Subcutaneous adipose tissue (tissue), 4 donors: ENCODE data around the gene DHCR24. TPM values are rescaled to one million over a fixed set of nuclear protein-coding genes. Genes with fewer than 3 reads are reported as not detected.

Source experiments
- total RNA-seq, 4 donors: library from RNA; depleted of rRNA; stranded (reverse); fragments of >200 nt; gene quantifications; one replicate each; pipeline ENCODE4 v1.1.0, GENCODE V29; 2016
- TF ChIP-seq, protein P1 (sequence below): fragments of 450-650 bp; IDR thresholded peaks from one replicate; pipeline ENCODE4 v1.5.1; 2016; ENCODE audit warnings: low read depth, mild to moderate bottlenecking, control low read depth, antibody characterized with exemption, moderate library complexity

Gene DHCR24
- total RNA-seq, 4 donors from 2014 or later, result 66.2 to 180 (median 131) TPM

DNA sequence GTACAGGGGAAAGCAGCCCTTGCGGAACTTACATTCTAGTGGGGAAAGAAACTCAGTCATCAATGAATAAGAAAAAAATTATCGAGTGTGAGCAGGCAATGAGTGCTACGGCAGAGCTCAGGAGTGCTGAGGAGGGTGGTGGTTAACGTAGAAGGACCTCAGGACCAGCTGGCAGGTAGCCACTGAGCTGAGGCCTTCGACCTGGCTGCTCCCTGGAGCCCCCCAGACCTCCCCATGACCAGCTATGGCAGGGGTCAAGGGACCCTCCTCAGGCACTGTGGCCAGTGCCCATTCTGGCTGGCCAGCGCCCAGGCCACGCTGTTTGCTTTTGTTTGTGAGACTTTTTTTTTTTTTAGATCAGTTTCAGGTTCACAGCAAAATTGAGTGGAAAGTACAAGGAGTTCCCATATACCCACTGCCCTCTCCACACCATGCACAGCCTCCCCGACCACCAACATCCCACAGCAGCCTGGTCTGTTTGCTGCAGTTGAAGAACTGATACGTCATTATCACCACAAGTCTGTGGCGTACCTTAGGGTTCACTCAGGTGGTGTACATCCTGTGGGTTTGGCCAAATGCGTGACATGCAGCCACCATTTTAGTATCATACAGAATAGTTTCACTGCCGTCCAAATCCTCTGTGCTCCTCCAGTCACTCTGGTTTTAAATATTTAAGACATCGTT lies 74.1 kb downstream of the DHCR24 start:
- TF ChIP-seq, protein P1, sequence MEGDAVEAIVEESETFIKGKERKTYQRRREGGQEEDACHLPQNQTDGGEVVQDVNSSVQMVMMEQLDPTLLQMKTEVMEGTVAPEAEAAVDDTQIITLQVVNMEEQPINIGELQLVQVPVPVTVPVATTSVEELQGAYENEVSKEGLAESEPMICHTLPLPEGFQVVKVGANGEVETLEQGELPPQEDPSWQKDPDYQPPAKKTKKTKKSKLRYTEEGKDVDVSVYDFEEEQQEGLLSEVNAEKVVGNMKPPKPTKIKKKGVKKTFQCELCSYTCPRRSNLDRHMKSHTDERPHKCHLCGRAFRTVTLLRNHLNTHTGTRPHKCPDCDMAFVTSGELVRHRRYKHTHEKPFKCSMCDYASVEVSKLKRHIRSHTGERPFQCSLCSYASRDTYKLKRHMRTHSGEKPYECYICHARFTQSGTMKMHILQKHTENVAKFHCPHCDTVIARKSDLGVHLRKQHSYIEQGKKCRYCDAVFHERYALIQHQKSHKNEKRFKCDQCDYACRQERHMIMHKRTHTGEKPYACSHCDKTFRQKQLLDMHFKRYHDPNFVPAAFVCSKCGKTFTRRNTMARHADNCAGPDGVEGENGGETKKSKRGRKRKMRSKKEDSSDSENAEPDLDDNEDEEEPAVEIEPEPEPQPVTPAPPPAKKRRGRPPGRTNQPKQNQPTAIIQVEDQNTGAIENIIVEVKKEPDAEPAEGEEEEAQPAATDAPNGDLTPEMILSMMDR, result no peak

DNA sequence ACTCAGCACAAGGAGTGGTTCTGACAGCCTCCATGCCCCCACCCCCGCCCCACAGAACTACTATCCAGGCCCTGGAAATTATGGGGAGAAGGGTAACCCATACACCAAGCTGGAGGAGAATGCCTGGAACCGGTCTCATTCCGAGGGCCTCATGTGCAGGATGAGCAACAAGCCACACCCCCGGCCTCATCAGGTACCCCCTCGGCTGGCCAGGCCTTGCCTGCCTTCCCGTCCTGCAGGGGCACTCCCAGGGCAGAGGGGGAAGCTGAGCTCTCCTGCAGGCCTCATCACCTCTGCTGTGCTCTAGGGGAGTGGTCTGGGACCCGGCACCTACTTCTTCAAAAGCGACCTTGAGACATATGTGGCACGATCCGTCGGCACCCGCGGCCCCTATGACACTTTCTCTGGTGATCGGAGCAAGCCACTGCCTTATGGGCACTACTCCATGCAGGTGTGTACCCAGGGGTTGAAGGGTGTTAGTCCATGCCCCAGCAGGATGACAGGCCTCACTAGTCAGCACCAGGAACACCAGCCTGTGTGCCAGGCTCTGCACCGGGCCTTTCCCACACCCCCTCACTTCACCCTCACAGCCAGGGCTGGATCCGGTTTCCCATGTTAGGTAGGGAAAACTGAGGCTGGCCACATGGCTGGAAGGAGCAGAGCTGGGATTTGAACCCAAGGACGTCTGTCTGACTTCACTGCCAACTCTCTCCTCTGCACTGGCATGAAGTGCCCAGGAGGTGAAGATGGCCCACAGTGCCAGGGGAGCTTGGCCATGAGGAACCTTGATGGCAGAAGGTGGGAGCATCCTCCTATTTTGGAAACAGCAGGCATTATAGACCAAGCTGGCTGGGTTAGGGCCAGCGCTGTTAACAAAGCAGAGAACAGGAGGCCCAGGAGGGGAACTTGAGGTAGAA lies 75.0 kb downstream of the DHCR24 start:
- TF ChIP-seq, protein P1, result no peak

DNA sequence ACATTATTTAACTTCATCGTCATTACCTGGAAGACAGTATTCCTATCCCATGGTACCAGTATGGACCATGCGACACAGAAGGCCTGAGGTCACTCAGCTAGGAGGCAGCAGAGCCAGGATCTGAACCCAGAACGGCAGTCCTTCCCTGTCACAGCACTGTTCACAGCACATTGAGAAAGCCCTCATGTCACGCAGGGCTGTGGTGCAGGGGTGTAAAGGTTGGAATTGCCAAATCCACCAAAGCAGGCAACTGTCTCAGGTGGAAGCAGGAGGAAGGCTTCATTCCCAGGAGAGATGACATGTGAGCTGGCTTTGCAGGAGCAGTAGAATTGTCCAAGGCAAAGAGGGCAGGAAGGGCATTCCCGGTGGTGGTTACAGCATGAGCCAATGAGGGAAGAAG lies 75.9 kb downstream of the DHCR24 start:
- TF ChIP-seq, protein P1, result no peak

DNA sequence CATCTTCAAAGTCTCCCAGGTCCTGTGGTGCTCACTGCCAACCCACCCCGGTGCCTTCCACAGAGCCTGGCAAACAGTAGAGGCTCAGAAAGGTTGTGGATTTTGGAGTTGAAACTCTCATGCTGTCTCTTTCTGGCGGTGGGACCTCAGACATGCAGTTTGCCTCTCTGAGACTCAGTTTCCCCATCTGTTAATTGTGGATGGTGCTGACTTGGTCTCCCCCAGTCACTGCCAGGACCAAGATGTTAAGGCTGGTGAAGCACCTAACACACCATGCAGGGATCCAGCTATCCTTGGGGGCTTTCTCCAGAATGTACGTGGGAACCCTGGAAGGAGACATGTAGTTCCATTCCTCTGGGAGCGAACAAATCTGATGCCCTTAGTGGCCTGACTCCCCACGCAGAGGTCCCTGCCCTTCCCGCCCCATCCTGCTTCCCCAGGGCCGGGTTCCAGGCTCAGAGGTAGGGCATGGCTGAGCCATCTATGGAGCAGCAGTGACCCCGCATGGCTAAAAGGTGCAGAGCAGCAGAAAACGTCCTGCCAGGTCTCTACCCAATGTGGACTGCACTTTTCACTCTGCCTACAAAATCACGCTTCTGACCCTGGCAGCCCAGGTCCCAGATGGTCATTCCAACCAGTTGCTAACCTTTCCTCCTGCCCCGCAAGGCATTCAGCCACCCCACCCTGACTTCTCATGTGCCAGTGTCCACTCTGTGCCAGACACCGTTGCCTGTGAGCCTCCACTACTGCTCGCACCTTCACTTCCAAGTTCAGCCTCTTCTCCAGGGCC lies 76.6 kb downstream of the DHCR24 start:
- TF ChIP-seq, protein P1, result no peak

DNA sequence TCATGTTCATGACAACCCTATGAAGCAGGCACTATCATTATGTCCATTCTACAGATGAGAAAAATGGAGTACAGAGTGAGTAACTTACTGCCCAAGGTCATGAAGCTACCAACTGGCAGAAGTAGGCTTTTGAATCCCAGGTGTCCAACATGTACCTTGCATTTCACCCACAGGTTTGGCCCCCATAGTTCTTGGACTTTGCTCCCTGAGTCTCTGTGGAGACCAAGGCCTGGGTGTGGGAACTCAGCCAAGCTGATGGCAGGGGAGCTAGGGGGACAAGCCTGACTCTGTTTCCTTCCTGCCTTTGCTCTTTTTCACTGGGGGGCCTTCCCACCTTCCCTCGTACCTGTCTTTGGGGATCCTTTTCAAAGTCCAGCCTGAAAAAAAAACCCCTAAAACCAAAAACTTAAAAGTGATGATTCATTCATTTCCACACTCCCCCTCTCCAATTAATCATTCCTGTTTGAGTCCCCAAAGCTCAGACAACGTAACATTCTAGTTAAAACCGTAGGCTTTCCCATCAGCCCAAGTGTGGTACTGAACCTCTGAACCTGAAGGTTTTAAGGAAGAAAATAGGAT lies 77.4 kb downstream of the DHCR24 start:
- TF ChIP-seq, protein P1, result no peak

DNA sequence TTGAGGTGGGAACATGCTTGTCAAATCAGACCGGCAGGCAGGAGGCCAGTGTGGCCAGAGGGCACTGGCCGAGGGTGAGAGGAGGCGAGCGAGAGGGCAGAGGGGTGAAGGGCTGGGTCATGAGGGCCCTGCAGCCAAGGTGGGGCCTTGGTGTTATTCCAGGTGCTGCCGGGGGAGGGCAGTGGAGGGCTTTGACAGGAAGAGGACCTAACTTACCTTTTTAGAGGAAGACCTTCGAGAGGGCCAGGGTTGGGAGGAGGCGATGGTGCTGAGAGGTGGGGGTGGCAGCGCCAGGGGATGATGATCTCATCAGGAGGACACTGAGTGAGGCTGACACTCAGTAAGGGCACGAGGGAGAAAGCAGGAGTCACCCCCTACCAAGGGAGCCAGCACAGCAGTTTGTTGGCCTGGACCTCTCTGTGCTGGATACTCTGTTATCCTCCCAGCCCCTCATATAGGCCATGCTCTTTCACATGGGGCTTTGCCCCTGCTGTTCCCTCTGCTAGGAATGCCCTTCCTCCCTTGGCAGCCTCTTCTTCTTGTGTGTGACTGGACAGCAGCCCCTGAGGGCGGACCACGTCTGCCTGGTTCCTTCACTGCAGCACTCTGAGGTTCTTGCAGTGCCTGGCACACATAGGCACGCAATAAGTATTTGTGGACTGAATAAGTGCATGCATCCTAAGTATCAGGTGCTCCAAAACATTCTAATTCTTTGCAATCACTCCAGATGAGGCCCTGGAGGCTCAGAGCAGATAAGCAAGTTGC lies 78.4 kb downstream of the DHCR24 start:
- TF ChIP-seq, protein P1, result no peak
